ENCODE measurements around the gene VASH2.
"Not testable (repeated sequence)": the region's sequence is repeated elsewhere in the genome, so short reads cannot be mapped to it uniquely, and the experiment has no call there.

VASH2 gene

GRCh38 chr1:212981571-212982328 is 31.4 kb downstream of the VASH2 start:
- DNase-seq (ENCODE audit: low spot score), result no peak

DNA sequence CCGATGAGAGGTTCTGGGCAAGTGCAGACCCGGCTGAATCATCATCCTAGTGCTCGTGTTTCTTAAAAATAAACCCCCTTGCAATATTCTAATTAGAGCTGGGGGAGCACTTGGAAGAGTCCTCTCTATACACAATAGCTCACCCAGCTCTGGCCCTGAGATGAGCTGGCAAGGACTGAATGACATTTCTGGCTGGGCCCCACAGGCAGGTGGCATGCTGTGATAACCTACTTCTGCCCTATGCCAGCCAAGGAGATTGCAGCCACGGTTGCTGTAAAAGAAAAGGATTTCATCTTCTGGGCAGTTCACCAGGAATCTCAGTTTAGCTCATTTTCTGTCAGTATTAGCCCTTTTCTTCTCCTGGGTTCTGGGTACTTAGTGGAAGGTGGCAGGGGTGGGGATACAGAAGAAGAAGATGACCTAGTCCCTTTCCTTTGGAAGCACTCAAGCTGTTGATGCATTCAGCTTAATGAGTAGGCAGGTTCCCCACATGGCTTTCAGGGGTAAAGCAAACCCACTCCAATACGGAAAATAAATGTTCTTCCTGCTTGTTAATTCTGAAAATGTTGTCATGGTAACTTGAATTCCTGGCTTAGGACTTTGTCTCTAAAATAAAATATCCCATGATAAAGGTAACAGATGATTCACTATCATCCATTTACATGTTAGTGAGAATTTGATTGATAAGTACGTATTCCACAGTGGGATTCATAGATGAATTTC is 32.2 kb downstream of the VASH2 start:
- no peak for DNase-seq (ENCODE audit: low spot score)

DNA sequence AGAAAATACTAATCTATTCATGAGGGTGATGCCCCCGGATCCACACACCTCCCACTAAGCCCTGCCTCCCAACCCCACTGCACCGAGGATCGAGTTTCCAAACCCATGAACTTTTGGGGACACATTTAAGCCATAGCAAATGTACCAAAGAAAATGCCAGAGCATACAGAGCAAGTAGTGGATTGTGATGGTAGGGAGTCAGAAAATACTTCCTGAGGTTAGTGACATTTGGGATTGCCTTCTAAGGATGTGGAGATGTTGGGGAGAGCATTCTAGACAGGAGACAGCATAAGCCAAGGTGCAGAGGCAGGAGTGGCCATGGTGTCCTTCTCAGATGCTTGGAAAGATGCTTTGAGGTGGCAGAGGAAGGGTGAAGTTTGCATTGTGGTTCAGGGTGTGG is 33.1 kb downstream of the VASH2 start:
- no peak for DNase-seq (ENCODE audit: low spot score)

- no peak for DNase-seq (ENCODE audit: low spot score)
These were observed 34.4 kb downstream of the VASH2 start for GRCh38 chr1:212984522-212985291.

DNA sequence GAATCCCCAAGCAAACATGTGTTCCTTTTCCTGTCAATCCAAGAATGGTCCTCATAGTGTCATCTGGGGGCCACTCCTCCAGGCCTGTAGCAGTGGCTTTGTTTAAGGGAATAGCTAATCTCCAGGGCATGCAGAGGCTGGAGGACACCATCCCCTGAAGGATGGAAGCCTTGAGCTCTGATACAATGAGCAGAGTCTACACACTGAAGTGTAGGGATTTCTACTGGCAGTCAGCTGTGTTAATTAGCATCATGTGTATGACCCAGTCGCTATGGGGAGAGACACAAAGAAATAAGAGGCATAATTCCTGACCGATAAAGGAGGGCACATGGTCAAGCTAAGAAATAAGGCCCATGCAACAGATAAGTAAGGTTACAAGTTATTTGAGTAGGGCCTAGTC is 36.2 kb downstream of the VASH2 start:
- DNase-seq (ENCODE audit: low spot score), result no peak

DNA sequence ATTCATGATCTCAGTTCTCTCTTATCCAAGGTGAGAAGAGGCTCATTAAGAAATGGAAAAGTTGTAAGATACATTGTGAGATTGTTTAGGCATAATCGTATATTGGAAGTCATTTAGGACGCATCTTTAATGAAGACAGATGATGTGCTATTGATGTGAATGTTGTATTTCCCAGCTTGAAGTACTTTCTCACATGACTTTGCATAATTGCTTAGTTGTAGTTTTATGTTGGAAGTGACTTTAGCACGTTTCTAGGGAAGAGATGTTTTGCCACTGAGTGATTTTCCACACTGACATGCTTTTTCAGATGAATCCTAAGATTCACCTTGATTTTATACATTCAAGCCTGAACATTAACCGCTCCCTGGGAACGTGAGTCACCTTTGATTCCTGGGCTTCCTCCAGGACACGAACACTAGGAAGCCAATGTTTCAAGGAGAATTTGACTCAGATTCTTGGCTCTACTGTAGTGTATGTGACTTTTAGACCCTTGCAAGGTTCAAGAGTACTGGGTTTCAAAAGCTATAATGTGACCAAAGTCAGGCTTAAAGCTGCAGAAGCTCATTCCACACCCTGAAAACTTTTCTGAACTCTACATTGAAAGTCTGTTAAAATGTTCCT is 37.5 kb downstream of the VASH2 start:
- DNase-seq (ENCODE audit: low spot score), result no peak

- DNase-seq (ENCODE audit: low spot score), result no peak
These were observed 39.9 kb downstream of the VASH2 start for GRCh38 chr1:212990276-212990675.

DNA sequence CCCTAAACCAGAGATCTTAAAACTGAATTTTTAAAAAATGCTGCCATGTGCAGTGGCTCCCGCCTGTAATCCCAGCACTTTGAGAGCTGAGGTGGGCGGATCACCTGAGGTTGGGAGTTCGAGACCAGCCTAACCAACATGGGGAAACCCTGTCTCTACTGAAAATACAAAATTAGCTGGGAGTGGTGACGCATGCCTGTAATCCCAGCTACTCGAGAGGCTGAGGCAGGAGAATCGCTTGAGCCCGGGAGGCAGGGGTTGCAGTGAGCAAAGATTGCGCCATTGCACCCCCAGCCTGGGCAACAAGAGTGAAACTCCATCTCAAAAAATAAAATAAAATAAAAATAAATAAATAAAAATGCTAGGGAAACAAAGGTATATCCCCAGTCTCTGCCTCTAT is 43.6 kb downstream of the VASH2 start:
- DNase-seq (ENCODE audit: low spot score), result not testable (repeated sequence)

GRCh38 chr1:212994926-212995325 is 44.6 kb downstream of the VASH2 start:
- no peak for DNase-seq (ENCODE audit: low spot score)

- no peak for DNase-seq (ENCODE audit: low spot score)
These were observed 52.9 kb downstream of the VASH2 start for GRCh38 chr1:213003256-213003655.

DNA sequence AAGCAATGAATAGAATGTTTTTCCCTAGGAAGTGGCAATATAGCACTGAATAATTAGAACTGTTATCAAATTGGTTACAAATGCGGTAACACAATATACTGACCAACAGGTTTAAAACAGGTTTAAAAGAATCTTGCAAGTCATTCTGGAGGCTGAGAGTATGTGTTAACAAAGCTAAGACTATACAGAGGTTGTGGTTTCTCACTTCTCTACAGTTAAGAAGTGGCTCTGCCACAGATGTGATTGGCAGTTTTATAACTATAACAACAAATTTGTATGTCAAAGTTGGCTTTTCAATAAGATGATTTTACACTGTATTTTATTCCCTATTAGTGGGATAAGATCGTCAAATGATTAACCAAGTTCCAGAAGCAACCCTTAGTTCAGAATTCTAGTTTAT is 58.2 kb downstream of the VASH2 start:
- DNase-seq (ENCODE audit: low spot score), result no peak

DNA sequence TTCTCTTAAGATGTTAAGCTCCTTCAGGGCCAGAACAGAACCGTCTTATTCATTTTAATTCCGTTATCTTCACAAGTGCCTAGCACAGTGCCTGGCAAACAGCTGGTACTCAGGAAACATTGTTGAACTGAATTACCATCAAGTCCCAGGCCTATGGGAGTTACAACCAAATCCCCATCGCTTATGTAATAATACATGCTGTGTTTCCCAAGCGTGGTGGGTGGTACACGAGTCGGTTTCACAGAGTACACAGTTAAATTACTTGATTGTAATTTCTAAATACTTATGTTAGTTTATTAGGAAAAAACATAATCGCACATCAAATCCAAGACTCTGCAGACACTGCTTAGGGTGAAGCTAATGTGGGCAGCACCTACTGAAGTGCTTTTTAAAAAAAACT is 64.3 kb downstream of the VASH2 start:
- peak; percentile 29 for DNase-seq (ENCODE audit: low spot score)

DNA sequence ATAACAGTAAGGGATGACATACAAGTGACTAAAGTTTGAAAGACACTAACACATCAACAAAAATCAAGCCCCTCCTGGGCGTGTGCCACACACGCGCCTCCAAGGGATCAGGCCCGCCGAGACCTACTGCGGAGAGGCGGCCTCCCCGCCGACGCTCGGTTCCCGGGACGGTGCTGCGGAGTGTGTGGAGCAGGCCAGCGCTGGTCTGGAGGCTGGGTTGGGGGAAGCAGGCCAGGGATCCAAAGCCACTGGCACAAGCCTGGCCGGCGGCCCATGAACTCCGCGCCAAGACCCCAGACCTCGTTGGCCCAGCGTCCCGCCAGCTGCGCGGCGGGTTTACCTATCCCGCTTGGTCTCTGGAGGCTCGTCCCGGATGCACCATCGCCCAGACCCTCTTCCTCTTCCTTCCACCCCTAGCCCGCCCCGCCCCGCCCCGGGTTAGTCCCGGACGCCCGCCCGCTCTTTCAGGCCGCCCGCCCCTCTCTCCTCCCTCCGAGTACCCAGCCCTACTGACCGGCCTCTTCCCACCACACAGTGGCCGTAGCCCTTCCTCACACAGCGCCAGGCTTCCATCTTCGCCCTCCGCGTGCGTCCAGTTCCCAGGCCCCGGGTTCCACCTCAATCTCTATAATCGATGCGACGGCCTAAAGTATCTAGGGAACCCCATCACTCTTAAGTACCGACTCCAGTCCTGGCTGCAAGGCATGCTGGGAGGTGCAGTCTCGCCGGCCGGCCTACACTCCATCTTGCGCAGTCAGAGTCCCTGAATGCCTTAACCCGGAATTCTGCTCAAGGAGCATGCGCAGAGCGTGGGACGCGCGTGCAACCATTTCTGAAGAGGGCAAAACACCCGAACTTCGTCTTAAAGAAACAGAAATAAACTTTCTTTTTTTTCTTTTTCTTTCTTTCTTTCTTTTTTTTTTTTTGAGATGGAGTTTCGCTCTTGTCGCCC is 65.0 kb downstream of the VASH2 start, which contains the start of gene ANGEL2:
Gene ANGEL2 (minus strand): TSS at position 769 of the 952 bp plus-strand sequence. CDS start 196 bp downstream, at position 573.
- peak; percentile 98 for DNase-seq (ENCODE audit: low spot score)

- no peak for DNase-seq (ENCODE audit: low spot score)
These were observed 67.3 kb downstream of the VASH2 start for GRCh38 chr1:213017447-213018273.

DNA sequence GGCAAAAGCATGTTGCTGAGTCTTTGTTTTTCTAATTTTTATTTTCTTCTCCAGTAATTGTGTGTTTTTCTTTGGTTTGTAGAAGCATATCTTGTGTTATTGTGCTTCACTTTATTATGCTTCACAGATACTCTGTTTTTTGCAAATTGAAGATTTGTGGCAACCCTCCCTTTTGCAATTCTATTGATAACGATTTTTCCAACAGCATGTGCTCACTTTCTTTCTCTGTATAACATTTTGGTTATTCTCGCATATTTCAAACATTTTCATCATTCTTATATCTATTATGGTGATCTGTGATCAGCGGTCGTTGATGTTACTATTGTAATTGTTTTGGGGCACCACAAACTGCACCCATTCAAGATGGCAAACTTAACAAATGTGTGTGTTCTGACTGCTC is 69.1 kb downstream of the VASH2 start:
- DNase-seq (ENCODE audit: low spot score), result no peak

GRCh38 chr1:213020016-213020415 is 69.7 kb downstream of the VASH2 start:
- DNase-seq (ENCODE audit: low spot score), result no peak

GRCh38 chr1:213027024-213027423 is 76.7 kb downstream of the VASH2 start:
- DNase-seq (ENCODE audit: low spot score), result not testable (repeated sequence)

GRCh38 chr1:213032651-213033050 is 82.3 kb downstream of the VASH2 start:
- no peak for DNase-seq (ENCODE audit: low spot score)

- DNase-seq (ENCODE audit: low spot score), result no peak
These were observed 84.4 kb downstream of the VASH2 start for GRCh38 chr1:213034713-213035112.

GRCh38 chr1:213035573-213035972 is 85.2 kb downstream of the VASH2 start:
- no peak for DNase-seq (ENCODE audit: low spot score)
